Esophagus squamous epithelium (tissue), 4 donors: ENCODE measurements around the gene GPC3.

ENCODE experiments used
- CTCF ChIP-seq, 6 experiments: fragments of 450-650 bp in 4 of 6; fragments of 200-600 bp in 2 of 6; sonication (generic) in 2 of 6; IDR thresholded peaks; one replicate each; pipeline ENCODE4 v1.5.1; 2016 to 2019; ENCODE audit warnings: antibody characterized with exemption in 6 of 6, mild to moderate bottlenecking in 4 of 6, moderate library complexity in 4 of 6
- POLR2A ChIP-seq, 4 donors: fragments of 450-650 bp; IDR thresholded peaks; one replicate each; pipeline ENCODE4 v1.6.1; 2017; ENCODE audit warnings: antibody characterized with exemption in 4 of 4, mild to moderate bottlenecking in 4 of 4, moderate library complexity in 3 of 4

- TF ChIP-seq CTCF (IDR thresholded peaks at IDR 0.05) (no peak), POLR2A (IDR thresholded peaks at IDR 0.05) (no peak)
Observed at GRCh38 chrX:133497356-133497755, 488.0 kb downstream of the GPC3 start.
